Common myeloid progenitor, CD34-positive (primary cell): Measurements from ENCODE around the gene UPK1B.

ENCODE experiments used
- CTCF ChIA-PET: fragments of 350-600 bp; sonication (Branson Sonifier 250); formaldehyde crosslinking; loops from one replicate; lab custom pipeline; 2021; ENCODE audit warnings: antibody characterized with exemption; lab: Charles Lee
- POLR2A ChIA-PET: fragments of 350-600 bp; sonication (Branson Sonifier 250); formaldehyde crosslinking; loops from one replicate; lab custom pipeline; 2021; ENCODE audit warnings: antibody characterized with exemption; lab: Charles Lee
- DNase-seq, 3 donors: peaks; one replicate each; pipeline versions ENCODE4 v3.0.0 to v3.0.0-alpha.2; 2013
- H3K27ac ChIP-seq, 2 experiments: 1 replicate in 1 of 2; 2 replicates in 1 of 2; pipeline ENCODE4 v1.7.0; 2013; ENCODE audit warnings: inconsistent platforms in 2 of 2, low read length in 2 of 2, mild to moderate bottlenecking in 2 of 2, low read depth in 1 of 2, moderate library complexity in 1 of 2; ENCODE audit not compliant: severe bottlenecking in 2 of 2, insufficient read depth in 1 of 2, poor library complexity in 1 of 2
- H3K27me3 ChIP-seq, 5 experiments: replicated peaks in 2 of 5; 1 replicate in 3 of 5; 2 replicates in 2 of 5; pipeline versions ENCODE4 v1.6.1 to v1.7.0; 2013; ENCODE audit warnings: low read length in 4 of 5, mild to moderate bottlenecking in 2 of 5, moderate library complexity in 2 of 5, inconsistent platforms in 1 of 5; ENCODE audit not compliant: insufficient read depth in 5 of 5, control insufficient read depth in 4 of 5
- H3K36me3 ChIP-seq, 4 experiments: 1 replicate in 2 of 4; 2 replicates in 2 of 4; pipeline versions ENCODE4 v1.6.1 to v1.7.0; 2013; ENCODE audit warnings: low read length in 3 of 4, control low read depth in 1 of 4, mild to moderate bottlenecking in 1 of 4; ENCODE audit not compliant: control insufficient read depth in 4 of 4, insufficient read depth in 4 of 4
- H3K4me1 ChIP-seq, 4 experiments: 1 replicate in 3 of 4; 2 replicates in 1 of 4; pipeline versions ENCODE4 v1.6.1 to v1.7.1; 2013; ENCODE audit warnings: low read length in 3 of 4, mild to moderate bottlenecking in 3 of 4, control low read depth in 1 of 4, inconsistent platforms in 1 of 4, moderate library complexity in 1 of 4; ENCODE audit not compliant: control insufficient read depth in 4 of 4, insufficient read depth in 4 of 4; ENCODE audit errors: control extremely low read depth in 1 of 4
- H3K4me3 ChIP-seq, 7 experiments: 1 replicate in 4 of 7; 2 replicates in 3 of 7; pipeline versions ENCODE4 v1.5.1 to v1.7.0; 2013; ENCODE audit warnings: mild to moderate bottlenecking in 7 of 7, low read length in 6 of 7, moderate library complexity in 6 of 7, inconsistent platforms in 2 of 7, low read depth in 2 of 7, control low read depth in 1 of 7; ENCODE audit not compliant: insufficient read depth in 4 of 7, control insufficient read depth in 1 of 7; ENCODE audit errors: extremely low read depth in 1 of 7
- H3K9me3 ChIP-seq, 5 experiments: 1 replicate in 4 of 5; 2 replicates in 1 of 5; pipeline versions ENCODE4 v1.6.1 to v1.7.1; 2013; ENCODE audit warnings: low read length in 4 of 5, mild to moderate bottlenecking in 2 of 5, inconsistent platforms in 1 of 5, low read depth in 1 of 5, moderate library complexity in 1 of 5; ENCODE audit not compliant: control insufficient read depth in 4 of 5, insufficient read depth in 2 of 5; ENCODE audit errors: control extremely low read depth in 1 of 5
- WGBS: methylation state at CpG from one replicate; pipeline ENCODE4 v1.1.5; 2013; ENCODE audit not compliant: insufficient coverage; 5-methylcytosine and 5-hydroxymethylcytosine counted together

UPK1B gene

DNA sequence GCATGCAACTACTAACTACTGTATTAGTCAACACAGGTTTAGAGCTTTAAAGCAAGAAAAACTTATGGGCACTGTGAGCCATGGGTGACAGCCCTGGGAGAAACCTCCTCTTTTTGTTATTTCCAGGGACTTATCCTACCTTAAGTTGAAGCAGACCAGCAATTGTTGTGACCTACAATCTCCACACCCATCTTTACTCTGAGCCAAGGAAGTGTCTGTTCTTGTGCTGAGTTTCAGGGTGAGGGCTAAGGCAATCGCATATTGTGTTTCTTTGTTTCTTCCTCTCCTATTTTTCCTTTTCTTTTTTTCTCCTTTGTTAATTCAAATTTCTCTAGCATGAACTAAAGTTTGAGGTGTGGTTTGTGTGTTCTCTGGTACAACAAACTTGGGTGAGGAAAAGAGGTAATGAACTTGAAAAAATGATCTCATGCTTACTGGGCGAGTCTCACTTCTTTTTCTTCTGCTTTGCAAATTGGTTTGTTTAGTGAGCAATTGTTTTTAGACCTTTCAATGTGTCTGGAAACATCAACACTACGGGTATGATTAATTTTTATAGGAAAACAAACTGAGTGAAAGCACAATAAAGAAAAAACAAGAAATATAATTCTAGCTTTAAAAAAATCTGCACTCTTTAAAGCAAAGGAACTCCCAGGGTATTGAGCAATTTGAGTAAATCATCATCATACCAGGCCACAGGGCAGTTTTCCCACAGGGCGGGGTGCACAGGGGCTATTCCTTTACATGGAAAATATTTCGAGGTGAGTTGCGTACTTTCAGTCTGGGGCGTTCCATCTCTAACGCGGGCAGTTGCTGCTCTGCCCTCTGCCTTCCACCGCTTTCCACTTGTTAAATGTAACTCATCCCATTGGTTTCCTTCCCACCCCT, 2.7 kb downstream of the UPK1B start:
- no peak for DNase-seq
- CTCF ChIA-PET, result no interaction called here
- Histone ChIP-seq H3K4me3 (no peak overlapping the region), H3K27ac (no peak overlapping the region), H3K36me3 (no peaks in the 10 kb centered on the region), H3K4me1 (no peaks in the 10 kb centered on the region), H3K27me3 (peaks cover 0 to 20% (median 5%) of the 10 kb centered on the region in 5 experiments), H3K9me3 (no peaks in the 10 kb centered on the region)
- POLR2A ChIA-PET, result no interaction called here
- 96% methylated on average over 4 of the region's 10 CpGs for WGBS

DNA sequence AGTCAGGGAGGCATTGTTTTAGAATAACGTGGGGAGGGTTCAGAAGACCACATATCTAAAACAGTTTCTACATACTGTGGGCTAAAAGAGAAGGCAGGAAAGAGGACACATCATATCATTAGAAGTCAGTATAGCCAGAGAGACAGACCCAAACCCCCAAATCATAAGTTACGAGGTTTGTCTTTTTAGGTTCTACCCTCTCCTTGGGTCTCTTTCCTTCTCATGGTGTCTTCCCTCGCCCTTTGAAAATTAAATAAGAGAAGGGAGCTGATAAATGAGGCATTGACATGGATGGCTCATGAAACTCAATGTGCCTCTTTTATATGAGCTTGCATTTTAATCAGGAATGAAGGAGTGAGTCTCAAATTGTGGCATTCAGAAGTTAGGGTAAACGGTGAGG, 3.4 kb downstream of the UPK1B start:
- no peak overlapping the region for H3K4me3 ChIP-seq
- ChIA-PET CTCF (no interaction called here), POLR2A (no interaction called here)
- H3K36me3 ChIP-seq, result no peaks in the 10 kb centered on the region
- H3K27me3 ChIP-seq, result peaks cover 0 to 20% (median 5%) of the 10 kb centered on the region in 5 experiments
- H3K9me3 ChIP-seq, result no peaks in the 10 kb centered on the region
- H3K4me1 ChIP-seq, result no peaks in the 10 kb centered on the region
- DNase-seq, result no peak
- 100% methylated on average over 1 of the region's 4 CpGs for WGBS
- no peak overlapping the region for H3K27ac ChIP-seq

DNA sequence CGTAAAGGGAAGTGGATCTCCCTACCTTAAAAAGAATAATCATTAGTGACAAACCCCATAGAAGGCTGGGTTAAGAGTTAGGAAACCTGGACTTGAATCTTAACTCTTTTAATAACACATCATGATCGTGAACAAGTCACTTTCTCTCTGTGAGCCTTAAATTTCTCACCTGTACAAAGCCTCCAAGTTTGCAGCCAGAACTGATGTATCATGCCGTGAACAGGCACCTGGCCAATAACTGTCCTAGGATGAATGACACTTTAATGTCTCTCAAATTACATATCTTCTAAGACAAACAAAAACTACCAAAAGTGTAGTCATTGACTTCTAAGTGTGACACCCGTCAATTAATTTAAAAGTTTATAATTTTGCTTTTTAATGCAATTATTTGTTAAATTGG, 3.9 kb downstream of the UPK1B start:
- H3K27ac ChIP-seq, result no peak overlapping the region
- WGBS, result 100% methylated on average over 1 of the region's 4 CpGs
- H3K27me3 ChIP-seq, result peaks cover 0 to 20% (median 3%) of the 10 kb centered on the region in 5 experiments
- no peak for DNase-seq
- H3K36me3 ChIP-seq, result no peaks in the 10 kb centered on the region
- no peaks in the 10 kb centered on the region for H3K9me3 ChIP-seq
- POLR2A ChIA-PET, result no interaction called here
- no peak overlapping the region for H3K4me3 ChIP-seq
- CTCF ChIA-PET, result no interaction called here
- no peaks in the 10 kb centered on the region for H3K4me1 ChIP-seq

DNA sequence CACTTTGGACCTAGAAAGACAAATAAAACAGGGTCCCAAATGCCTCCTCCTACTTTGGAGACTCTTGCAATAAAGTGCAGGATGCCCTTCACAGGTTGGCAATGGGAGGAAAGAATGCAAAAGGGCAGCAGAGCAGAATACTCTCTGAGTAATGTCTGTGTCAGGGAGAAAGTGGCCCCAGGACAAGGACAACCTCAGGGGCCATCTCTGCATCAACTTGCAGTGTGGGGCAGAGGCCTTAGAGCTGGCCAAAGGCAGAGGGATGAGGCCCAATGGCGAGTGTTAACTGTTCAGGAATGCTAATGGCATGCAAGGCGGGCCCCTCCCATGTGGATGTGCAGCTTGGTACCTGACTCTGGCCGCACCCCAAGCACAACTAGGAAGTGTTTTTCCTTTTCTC, 8.4 kb downstream of the UPK1B start:
- Histone ChIP-seq H3K4me1 (no peaks in the 10 kb centered on the region), H3K9me3 (no peaks in the 10 kb centered on the region), H3K27ac (no peak overlapping the region), H3K27me3 (peaks cover 0 to 4% (median 0%) of the 10 kb centered on the region in 5 experiments), H3K36me3 (no peaks in the 10 kb centered on the region), H3K4me3 (no peak overlapping the region)
- ChIA-PET CTCF (interaction anchor here (0.6 kb wide), 1 partner anchor 26 kb away, joined by 3 read pairs; no protein-coding TSS in a partner anchor), POLR2A (no interaction called here)
- DNase-seq, result no peak
- 100% methylated on average over 1 of the region's 3 CpGs for WGBS

DNA sequence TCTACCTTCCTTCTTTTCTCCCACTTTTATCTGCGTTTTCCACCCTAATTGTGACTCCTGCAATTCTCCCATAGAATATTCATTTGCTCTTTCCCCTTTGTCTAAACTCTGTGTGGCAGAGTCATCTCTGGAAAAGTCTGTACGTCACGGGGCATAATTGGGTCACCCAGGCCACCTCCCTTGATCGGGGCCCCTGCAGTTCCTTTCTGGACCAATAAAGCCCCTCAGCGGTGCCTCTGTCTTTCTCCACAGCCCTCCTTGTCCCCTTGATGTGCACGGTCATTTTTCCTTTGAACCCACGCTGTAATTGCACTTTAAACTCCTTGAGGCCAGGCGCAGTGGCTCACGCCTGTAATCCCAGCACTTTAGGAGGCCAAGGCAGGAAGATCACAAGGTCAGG, 10.7 kb downstream of the UPK1B start:
- no peaks in the 10 kb centered on the region for H3K9me3 ChIP-seq
- no peaks in the 10 kb centered on the region for H3K36me3 ChIP-seq
- WGBS, result 91% methylated on average over 7 of the region's 9 CpGs
- POLR2A ChIA-PET, result no interaction called here
- no peaks in the 10 kb centered on the region for H3K4me1 ChIP-seq
- H3K27me3 ChIP-seq, result peaks cover 0 to 2% (median 0%) of the 10 kb centered on the region in 5 experiments
- H3K4me3 ChIP-seq, result no peak overlapping the region
- CTCF ChIA-PET, result no interaction called here
- no peak for DNase-seq
- no peak overlapping the region for H3K27ac ChIP-seq

DNA sequence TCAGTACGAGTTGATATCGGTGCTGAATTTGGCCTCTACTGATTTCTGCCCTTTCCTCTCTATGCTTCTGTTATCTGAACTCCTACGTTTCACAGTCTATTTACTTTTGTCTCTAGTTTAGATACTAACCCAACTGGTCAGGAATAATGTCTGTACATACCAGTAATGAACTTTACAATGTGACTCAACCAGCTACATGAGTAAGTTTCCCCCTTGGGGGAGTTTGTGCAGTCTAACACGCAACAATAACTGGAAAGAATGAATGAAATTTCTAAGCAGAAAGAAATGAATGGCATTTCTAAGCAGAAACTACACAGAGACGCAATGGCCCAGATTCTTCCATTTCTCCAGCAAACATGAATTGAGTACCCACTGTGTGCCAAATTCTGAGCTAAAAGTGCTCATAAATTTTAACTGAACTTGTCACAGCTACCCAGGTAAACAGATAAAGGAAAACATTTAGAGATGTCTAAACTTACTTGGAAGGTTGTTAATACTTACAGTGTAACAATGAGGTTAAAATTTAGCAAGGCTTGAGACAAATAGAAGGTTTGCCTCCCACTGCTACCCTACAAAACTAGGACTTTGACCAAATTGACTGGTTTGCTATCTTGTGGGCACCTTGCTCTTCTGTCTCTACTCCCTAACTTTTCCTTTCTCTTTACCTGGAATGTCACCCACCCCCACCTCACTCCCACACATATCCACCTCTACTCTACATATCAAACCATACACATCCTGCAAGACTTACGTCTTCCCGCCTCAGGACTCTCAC, 11.6 kb downstream of the UPK1B start:
- WGBS, result 100% methylated on average over 1 of the region's 7 CpGs
- no peaks in the 10 kb centered on the region for H3K9me3 ChIP-seq
- POLR2A ChIA-PET, result no interaction called here
- no peak overlapping the region for H3K4me3 ChIP-seq
- DNase-seq, result no peak
- CTCF ChIA-PET, result no interaction called here
- H3K4me1 ChIP-seq, result no peaks in the 10 kb centered on the region
- H3K36me3 ChIP-seq, result no peaks in the 10 kb centered on the region
- no peak overlapping the region for H3K27ac ChIP-seq
- peaks cover 0 to 2% (median 0%) of the 10 kb centered on the region in 5 experiments for H3K27me3 ChIP-seq

DNA sequence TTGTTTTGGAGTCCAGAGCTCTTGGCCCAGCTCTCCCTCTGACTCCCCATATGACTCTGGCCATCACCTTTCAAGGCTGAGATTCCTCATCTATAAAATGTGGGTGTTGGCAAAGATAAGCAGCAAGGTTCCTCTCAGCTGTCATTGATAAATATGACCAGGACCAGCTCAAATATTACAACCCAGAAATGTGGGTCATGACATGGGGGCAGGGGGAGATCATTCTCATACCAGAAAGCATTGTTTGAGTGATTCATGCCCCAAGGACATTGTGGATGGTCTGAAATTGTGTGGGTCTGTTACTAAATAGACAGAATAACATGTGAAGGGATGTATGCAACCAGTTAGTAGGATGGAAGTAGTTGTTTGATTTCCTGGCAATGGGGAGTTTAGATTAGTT, 13.9 kb downstream of the UPK1B start:
- POLR2A ChIA-PET, result no interaction called here
- no peak for DNase-seq
- CTCF ChIA-PET, result no interaction called here
- Histone ChIP-seq H3K27ac (no peak overlapping the region), H3K36me3 (no peaks in the 10 kb centered on the region), H3K27me3 (peaks cover 0 to 2% (median 0%) of the 10 kb centered on the region in 5 experiments), H3K4me3 (no peak overlapping the region), H3K4me1 (no peaks in the 10 kb centered on the region), H3K9me3 (no peaks in the 10 kb centered on the region)
